NOMO-1 (cell line): ENCODE data around the gene BCR.
"Not testable (repeated sequence)": the region's sequence is repeated elsewhere in the genome, so short reads cannot be mapped to it uniquely, and the experiment has no call there.

Experiments
- DNase-seq, 2 experiments: peaks; one replicate each; lab custom pipeline; 2025; ENCODE audit not compliant: unreplicated experiment in 2 of 2; lab: John Stamatoyannopoulos, UW

The BCR gene

GRCh38 chr22:23359583-23360123, 179.3 kb downstream of the BCR start:
- no peak for DNase-seq

GRCh38 chr22:23361676-23362075, 181.4 kb downstream of the BCR start:
- DNase-seq, result no peak

GRCh38 chr22:23363683-23364082, 183.4 kb downstream of the BCR start:
- no peak for DNase-seq

GRCh38 chr22:23364389-23364788, 184.1 kb downstream of the BCR start:
- DNase-seq, result no peak

GRCh38 chr22:23365524-23365923, 185.2 kb downstream of the BCR start:
- DNase-seq, result no peak

- DNase-seq, result no peak
Observed at GRCh38 chr22:23365961-23366360, 185.7 kb downstream of the BCR start.

GRCh38 chr22:23367196-23367595, 186.9 kb downstream of the BCR start:
- DNase-seq, result not testable (repeated sequence)
